NCI-H1436 (cell line): ENCODE results near the gene SGMS1.

Experiments
- DNase-seq: peaks from one replicate; lab custom pipeline; 2025; lab: John Stamatoyannopoulos, UW

Gene SGMS1

DNA sequence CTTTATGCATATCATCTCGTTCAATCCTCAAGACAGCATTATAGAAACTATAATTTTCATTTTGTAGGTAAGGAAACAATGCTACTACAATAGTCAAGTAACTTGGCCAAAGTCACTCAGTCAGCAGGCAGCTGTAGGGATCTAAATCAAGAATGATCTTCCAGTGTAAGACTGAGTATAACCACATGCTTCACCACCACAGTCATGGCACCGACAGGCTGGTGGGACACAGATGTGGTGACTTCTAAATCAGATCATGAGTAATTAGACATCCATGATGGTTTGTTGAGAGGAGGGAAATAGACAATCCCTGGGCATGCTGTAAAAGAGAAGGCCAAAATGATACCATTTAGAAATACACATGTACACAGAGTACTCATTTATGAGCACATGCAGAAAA is 288.4 kb downstream of the SGMS1 start:
- DNase-seq: no peak

DNA sequence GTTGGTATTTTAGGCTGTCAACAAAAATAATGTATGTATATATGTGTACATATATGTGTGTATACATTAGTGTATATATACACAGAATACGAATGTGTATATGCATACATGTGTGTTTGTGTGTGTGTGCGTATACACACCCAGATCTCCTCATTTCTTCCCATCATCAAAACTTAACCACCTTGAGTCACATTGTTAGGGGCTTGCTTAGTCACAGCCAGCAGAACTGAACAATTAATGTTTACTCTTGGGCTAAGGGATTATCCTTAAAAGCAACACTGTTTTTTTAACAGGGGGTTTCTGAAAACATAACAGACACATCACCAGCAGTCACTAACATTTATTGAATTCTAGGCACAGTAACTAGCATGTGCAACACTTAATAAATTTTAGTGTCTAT is 289.5 kb downstream of the SGMS1 start:
- no peak for DNase-seq

DNA sequence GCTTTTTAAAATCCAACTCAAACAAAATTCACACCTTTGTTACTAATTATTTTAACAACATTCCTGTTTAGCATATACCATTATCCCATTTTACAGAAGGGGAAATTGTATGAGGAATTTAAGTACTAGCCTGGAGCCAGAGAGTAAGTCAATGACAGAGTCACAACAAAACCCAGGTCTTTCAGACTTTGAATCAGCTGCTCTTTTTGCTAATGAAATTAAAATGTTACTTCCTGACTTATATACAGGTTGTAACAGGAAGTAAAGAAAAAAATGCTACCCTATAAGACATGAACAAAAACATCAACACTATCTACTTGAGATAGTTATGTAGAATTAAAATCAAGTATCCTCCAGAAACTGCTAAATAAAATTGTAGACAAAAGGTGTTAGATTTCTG is 289.9 kb downstream of the SGMS1 start:
- no peak for DNase-seq

DNA sequence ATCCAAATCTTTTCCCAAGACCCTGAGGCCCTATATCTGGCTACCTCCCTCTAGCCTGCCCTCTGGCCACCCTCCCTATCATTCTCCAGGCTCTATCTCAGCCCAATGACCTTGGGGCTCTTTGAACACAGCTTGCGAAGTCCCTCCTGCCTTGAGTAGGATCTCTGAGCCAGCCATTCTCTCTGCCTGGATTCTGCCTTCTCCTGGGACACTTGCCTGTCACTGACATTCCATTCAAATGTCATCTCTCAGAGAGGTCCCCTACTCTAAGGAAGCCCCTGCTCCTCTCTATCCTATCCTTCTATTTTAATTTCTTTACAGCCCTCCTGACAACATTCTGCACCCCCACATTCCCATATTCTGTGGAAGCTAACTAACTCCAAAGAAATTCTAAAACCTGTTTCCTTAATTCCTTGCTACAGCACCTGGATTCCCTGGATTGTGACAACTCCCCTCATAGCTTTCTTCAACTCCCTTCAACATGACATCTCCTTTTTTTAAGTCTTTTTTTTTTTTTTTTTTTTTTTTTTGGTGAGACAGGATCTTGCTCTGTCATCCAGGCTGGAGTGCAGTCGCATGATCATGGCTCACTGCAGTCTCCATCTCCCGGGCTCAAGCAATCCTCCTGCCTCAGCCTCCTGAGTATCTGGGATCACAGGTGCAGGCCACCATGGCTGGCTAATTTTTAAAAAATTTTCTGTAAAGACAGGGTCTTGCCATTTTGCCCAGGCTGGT is 291.5 kb downstream of the SGMS1 start:
- no peak for DNase-seq

DNA sequence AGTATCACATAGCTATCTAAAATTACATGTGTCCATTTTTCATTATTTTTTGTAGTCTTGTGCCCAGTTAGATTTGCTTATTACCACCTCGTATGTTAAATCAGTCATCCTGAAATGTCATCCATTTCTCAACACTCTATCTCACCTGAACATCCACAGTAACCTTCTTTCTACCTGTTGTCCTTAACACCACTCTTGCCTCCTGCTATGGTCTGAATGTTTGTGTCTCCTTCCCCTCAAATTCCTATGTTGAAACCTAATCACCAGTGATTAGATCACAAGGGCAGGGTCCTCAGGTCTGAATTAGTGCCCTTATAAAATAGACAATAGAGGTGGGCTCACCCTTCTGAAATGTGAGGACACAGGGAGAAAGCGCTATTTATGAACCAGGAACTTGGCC is 292.3 kb downstream of the SGMS1 start:
- DNase-seq: no peak

DNA sequence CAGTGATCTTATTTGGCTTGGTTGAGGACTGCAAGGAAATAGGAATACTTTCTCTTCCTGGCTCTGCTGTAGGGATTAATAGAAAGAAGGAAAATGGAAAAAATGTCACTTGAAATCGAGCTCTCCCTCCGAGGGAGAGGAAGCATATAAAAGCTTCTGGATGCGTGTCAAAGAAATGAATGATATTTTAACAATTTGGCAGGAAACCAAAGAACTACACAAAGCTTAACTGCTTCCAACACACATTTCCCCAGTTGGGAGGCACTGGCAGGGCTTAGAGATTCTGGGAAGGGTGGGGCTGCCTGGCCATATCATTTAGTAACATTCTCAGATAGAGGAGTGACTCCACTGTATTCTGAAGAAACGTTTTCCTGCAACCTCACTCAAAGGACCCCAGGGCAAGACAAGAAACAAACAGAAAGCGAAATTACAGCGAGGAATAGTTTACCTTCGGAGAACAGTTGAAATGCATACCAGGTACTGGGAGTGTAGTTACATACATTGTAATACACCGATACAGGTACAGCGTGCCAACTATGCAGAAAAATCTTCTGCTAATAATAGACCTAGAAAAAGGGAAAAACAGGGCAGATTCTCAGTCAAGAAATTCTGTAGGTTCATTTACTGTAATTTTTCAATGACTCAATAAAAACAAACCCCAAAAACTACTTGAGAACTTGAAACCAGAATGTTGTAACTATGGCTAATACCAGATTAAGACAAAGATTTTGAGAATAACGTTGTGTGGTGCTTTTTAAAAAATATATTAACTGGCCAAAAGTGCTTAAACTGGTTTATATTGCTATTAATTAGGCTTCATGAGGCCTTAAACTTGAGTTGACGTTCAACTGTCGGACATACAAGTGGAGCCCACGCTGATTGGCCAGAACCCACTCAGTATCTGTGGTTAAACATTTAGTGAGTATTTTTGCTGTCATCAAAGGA is 296.7 kb downstream of the SGMS1 start:
- no peak for DNase-seq

DNA sequence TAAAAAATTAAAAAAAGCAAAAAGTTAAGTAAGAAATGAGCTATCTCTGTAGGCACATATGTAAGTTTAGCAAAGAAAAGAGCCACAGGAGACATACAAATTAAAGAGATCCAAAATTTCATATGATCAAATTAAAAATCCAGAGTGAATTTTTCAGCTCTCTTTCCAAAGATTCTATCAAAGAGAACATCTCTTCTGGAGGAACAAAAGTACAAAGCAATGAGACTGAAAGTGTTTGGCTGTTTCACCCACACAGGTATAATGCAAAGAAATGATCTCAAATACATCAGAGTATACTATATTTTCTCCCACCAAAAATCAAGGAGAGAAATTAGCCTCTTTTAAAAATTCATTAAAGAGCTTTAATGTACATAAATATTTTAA is 297.6 kb downstream of the SGMS1 start:
- DNase-seq: no peak

DNA sequence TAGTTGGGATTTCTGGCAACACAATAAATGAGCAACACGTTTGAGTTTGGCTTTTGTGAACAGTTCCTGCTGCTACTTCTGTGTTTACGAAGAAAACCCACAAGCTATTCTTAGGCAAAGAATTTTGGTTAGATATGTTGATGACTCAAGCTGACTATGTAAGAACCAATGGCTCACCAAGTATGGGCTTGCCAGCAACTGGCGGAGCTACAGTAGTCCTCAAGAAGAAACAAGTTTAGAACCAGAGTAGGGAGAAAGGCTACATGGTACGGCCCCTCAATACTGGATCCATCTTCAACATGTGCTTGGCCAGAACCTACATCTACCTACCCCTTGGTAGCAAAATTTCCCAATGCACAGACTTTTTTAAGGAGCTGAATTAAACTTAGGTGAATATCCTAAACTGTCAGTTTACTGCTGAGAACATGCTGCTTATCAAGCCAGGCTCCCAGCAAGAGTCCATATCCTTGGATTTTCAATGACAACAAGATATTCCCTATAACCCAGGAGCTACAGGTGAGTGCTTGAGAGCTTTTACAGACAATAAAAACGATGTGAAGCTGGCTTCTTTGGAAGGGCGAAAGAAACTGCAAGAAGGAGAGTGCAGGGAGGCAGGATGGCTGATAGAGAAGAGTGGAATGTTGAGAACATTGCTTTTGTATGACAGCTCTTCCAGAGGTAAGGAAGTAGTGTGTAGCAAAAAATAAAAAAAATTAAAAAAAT is 298.1 kb downstream of the SGMS1 start:
- DNase-seq: no peak

DNA sequence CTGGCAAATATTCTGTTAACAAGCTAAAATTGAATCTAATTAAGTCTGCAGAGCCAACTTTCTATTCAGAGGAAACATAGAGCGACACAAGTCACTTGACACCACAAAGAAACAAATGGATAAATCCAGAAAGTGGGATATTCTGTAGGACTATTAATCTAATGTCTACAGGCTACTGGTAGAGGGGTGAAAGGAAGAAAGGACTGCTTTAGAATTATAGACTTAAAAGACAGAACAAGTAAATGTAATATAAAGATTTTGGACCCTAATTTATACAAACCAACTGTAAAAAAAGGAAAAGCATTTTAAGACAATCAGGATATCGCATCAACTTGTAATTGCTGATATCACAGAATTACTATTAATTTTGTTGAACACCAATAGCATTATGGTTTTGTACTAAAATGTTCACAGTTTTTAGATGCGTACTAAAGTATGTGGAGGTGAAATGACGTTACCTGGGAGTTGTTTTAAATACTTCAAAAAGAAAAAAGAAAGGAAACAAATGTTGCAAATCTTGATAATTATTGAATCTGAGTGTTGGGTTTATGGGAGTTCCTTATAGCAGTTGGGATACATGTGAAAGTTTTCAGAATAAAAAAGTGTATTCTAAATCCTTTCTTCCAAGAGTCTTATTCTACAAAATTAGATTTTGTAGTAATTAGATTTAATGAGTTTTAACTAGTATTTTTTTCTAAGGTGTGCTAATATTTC is 298.9 kb downstream of the SGMS1 start:
- DNase-seq: no peak

DNA sequence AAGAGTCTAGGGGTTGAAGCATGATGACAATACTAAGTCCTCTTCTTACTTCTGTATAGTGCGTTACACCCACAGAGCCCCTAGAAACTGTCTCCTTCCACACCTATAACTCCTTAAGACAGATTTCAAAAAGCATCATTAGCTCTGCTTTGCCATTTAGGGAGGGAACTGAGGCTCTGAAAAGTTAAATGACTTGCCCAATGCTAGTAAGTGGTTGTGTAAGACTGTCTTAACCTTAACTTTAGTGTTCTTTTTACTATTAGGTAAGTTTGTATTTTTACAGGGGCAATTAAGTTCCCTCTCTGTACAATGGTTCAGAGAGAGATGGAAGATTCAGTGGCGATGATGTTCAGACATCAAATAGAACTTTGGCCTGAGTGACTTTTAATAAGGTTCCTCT is 299.7 kb downstream of the SGMS1 start:
- DNase-seq: no peak

DNA sequence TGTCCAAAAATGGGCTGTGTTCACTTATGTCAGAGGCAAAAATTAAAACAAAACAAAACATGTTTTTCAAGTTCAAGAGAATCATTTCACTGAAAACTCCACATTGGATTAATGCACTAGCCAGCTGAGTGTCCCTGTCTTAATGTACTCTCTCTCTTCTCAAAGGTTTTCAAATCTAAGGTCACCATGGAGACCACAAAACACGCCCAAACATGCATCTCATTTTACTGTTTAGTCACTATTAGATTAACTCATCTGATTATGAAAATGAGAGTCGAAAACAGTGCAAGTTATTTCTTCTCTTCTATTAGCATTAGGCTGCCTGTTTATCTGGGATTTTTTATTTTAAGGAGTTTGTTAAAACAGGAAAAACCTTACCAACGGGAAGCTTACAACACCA is 301.7 kb downstream of the SGMS1 start:
- no peak for DNase-seq

DNA sequence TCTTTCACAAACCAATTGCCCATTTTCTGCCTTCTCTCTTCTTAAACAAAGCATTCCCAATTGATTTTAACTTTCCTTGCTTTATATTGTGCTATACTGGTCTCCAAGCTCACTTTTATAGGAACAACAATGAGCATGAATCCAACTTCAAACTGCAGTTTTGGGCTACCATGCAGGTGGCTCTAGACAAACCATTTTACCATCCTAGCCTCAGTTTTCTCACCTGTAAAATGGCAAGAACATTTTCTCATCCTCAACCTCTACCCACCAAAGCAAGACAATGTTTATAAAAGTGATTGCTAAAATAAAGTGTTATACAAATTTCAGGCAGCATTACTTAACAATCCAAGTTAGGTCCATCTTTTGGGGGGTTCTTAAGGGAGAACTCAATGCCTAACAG is 305.6 kb downstream of the SGMS1 start:
- no peak for DNase-seq

DNA sequence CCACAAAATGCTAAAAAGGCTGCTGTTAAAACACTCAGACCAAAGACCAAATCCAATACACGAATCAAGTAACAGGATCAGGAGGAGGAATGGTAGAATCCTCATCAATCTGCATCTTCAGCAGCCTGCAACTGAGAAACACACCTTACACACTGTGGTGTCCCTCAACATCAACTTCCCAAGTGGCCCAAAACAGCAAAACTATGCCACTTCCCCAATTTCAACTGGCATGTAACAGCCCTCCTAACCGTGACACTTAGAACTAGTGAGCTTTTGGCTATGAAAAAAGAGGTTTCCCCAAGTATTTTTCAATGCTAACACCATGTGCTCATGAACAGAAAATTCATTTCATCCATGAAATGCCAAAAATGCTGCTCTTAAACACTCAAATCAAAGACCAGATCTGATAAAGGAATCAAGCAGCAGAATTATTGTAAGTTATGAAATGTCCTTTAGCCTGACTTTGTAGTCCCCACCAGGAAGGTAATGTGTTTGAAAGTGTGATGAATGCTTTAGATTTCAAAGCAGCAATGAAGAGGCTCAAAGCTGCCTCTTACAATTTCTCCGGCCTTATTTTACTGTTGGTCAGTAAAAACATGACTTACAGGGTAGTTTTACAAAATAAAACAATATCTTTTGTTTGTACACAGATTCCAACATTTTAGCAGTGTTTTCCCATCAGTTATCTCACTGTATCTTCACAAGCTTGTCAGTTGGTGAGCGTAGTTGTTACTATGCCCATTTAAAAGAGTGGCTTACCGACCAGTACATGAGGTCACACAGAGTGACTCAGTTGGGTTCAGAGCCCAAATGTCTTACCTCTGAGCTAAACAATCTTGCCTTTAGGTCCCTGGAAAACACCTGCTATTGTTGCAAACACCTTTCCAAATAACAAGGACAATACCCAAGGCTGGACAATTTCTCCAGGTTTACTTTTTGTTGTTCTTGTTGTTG is 306.8 kb downstream of the SGMS1 start:
- DNase-seq: no peak

DNA sequence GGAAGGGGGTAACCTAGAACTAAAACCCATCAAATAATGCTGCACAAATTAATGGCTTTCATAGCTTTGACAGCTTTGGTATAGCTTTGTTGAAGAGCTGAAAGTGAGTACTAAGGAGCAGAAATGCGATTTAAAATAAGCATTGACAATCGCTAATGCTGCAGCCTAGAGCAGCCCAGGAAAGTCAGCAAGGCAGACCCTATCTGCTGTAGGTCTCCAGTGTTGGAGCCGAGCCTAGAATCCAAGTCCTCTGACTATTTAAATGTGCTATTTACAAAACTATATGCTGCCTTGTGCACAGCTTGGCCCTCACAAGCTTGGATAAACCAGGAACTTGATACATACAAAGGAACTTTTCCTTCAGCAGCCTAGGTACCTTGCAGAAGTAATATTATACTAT is 307.6 kb downstream of the SGMS1 start:
- DNase-seq: no peak

DNA sequence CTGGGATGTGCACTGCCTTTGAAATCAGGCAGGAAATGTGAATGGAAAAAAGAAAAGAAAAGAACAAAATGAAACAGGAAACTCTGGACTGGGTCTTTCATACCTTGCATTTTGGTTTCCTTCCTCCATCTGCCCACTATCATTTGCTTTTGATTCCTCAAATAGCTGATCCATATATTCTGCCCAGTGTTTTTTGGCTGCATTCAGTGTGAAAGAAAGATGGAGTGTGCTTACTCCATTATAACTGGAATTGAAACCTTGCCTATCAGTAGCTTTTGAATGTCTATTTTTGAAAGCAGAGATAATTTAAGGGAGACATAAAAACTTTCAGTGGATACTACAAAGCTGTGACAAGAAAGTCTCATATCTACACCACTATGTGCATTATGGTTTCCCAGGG is 308.3 kb downstream of the SGMS1 start:
- no peak for DNase-seq

DNA sequence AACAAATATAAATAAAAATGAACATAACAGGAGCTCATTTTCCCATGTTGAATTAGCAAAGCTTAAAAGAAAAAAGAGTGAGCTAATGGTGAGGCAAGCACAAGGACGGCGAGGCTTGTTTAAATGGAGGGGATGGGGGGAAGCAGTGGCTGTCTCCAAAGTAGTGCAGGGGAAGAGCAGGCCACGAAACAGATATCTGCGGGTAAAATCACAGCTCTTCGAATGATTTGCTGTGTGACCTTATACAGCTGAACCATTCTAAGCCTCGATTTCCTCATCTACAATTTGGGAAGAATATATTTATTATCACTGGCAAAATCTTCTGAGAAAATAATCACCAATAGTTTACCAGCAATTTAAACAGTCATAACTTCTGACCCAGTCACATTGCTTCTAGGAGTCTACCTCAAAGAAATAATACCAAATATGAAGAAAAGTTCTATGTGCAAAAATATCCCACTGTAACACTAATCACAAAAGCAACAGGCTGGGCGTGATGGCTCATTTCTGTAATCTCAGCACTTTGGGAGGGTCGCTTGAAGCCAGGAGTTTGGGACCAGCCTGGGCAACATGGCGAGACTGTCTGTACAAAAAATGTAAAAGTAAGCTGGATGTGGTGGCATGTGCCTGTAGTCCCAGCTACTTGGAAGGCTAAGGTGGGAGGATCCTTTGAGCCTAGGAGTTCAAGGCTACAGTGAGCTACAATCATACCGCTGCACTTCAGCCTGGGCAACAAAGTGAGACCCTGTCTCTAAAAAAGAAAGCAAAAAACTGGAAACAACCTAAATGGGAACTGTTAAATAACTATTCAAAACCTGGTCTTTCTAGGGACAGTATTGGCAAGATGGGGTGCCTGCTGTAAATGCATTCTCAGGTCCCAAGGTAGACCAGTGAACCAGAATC is 309.3 kb downstream of the SGMS1 start:
- no peak for DNase-seq

DNA sequence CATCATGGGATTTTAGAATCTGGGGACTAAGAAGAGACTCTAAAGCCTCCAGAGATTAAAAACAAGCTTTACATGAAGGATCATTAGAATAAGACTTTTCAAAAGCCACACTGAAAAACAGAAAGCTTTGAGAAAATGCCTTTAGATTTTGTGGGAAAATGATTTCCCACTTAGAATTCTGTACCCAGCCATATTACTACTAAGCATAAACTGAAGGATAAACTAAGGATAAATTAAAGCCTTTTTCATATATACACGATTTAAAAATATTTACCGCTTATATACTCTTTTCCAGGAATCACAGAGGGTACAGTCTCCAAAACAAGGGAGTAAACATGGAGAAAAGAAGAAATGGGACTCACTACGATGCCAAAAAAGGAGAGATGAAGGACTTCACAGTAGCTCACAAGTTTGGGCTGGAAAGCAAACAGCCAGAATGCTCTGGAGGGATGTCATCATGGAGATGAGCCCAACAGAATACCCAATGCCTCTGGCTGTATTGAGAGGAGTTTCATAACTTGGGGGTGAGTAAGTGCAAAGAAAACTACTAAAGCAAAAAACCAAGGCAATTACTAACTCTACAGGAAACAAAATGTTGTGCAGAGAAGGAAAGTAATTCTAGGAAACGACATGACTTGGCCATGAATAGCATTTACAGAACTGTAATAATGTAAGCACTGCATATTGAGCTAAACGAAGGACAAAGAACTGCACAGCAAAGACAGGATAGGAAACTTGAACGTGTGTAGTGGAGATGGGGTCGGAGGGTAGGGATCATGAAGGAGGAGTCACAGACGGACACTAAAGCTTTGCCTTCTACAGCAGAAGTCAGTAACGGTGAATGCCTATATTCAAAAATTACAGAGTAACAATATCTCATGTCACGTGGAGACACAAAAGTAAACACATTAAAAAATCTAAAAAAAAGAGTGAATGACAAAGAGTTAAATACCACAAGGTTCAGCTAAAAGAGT is 311.0 kb downstream of the SGMS1 start:
- no peak for DNase-seq

DNA sequence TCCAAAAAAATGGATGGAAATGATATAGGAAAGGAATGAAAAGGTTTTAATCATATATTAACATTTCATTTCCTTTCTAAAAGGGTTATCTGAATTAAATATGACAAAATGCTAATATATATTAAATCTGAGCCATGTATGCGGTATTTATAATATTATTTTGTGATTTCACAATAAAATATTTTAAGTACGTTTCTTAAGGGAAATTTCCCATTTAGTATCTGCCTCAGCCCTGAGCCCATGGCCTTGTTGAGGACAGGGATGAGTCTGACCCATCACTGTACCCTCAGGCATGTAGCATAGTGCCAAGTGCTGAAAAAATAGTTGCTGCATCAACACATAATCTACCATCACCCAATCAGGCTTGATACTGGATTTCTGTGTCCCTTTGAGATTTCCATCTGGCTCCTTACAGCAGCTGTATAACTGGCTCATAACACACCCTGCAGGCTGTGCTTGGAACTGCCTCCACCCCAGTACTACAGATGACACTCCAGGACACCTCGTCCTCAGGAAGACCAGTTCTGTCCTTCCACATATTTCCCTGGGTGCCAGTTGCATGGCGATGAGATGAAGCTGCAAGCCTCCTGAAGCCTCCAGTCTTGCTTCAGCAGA is 313.1 kb downstream of the SGMS1 start:
- no peak for DNase-seq
